ENCODE data around the gene CYP2C9. TPM values are rescaled to one million over a fixed set of nuclear protein-coding genes. Genes with fewer than 3 reads are reported as not detected.

Gene CYP2C9
- polyA plus RNA-seq, 12 donors: 19.3 TPM; not detected in 11

DNA sequence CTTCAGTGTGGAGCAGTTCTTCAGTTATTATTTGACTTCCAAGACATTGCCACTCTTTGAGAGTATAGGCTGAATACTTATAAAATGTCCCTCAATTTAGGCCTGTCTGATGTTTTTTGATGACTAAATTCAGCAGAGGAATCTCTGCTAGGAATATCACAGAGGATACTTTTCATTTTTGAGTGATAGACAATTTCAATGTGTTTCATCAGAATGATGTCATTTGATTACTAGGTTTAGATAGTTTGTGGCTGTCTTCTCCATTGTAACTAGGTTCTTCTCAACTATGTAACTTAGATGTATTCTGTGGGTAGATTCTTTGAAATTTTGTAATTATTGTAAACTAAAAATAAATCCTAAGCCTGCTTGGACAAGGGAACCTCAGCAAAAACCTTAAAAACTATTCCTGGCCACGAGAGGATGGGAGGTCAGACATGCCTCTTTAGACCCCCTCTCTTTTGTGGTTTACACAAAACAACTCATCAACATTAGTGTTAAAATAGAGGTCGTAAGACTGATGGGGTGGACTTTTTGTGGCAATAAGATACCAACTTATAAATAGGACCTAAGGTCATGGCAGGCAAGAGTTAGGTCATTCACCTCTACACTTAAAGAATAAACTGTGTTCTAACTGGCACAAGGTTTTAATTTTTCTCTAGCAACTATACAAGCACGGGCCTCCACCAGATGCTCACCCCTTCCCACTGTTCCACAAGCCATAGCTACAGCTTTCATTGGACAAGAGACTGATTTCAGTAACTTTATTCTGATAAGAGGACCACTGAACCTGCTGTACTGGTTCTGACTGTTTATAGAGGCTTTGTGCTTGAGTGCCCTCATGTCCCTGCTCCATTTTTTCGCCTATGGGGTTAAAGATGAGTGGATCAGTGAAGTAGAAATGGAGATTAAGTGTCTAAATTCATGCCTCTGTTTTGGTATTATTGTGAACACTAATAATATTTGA, 97.2 kb downstream of the CYP2C9 start:
- DNase-seq: no peak

DNA sequence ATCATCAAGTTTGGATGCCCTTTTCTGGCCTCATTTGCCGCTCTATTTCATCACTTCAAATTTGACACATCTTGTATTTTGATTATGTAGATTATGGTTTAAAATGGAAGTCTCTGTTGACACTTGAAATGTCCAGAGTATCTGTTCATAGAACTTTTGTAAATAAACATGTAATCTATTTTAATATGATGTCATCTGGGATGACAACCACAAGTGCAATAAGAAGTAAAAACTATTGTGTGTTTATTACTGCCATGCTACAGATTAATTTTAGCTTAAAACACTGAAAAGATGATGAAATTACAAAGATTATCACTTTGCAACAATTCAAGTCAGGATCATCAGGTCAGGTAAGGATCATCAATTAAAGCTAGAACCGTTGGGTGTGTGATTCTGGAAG, 100.8 kb downstream of the CYP2C9 start:
- no peak for DNase-seq

Other genes starting within 250 kb of the CYP2C9 start
- 10 to 100 TPM in 1 of 12 donors, not detected in 11; 14.2 TPM for gene CYP2C19, start 176.0 kb upstream of the CYP2C9 start, polyA plus RNA-seq (ENCODE audit: insufficient read length in 12 of 12)
- gene CYP2C8, start 130.8 kb downstream of the CYP2C9 start, polyA plus RNA-seq (ENCODE audit: insufficient read length in 12 of 12): 1 to 10 TPM in 2 of 12 donors, under 1 TPM in 8, not detected in 2; 0.20 to 1.8 (median 0.64) TPM

Measured in muscle of arm (tissue), 12 donors.